ENCODE measurements around the gene TTC29. TPM values are rescaled to one million over a fixed set of nuclear protein-coding genes. Genes with fewer than 3 reads are reported as not detected.

TTC29 gene
- total RNA-seq, 2 experiments from 2014 or later = not detected

GRCh38 chr4:146976145-146976544 is 30.5 kb upstream of the TTC29 start:
- POLR2A ChIA-PET = no interaction called here
- no peaks in the 10 kb centered on the region for H3K79me2 ChIP-seq (ENCODE audit: insufficient read depth, low read depth, low read length)
- no peaks in the 10 kb centered on the region for H4K20me1 ChIP-seq (ENCODE audit: insufficient read depth, low read length)
- H3K4me1 ChIP-seq (ENCODE audit: insufficient read depth, low read length, poor library complexity, severe bottlenecking) = no peaks in the 10 kb centered on the region
- CTCF ChIA-PET (ENCODE audit: unreplicated experiment) = no interaction called here
- no peak overlapping the region for H3K4me3 ChIP-seq (ENCODE audit: low read depth, low read length, poor library complexity, severe bottlenecking)
- H3K36me3 ChIP-seq (ENCODE audit: insufficient read depth, low read length) = no peaks in the 10 kb centered on the region
- no peak overlapping the region for H3K4me2 ChIP-seq (ENCODE audit: low read length)
- intact Hi-C loops (cut with micrococcal nuclease; ENCODE audit: unreplicated experiment) = no loop called here
- H2AFZ ChIP-seq (ENCODE audit: low read length) = no peak overlapping the region
- no peak overlapping the region for H3K27ac ChIP-seq (ENCODE audit: low read depth, low read length, poor library complexity, severe bottlenecking)
- H3K9me3 ChIP-seq (ENCODE audit: low read length) = no peaks in the 10 kb centered on the region
- H3K9me2 ChIP-seq (ENCODE audit: insufficient read depth, low read length) = no peaks in the 10 kb centered on the region
- no TSS peak for BruUV-seq (replicated peaks)
- TF ChIP-seq EZH2phosphoT487 (IDR thresholded peaks at IDR 0.05; ENCODE audit: borderline replicate concordance, low read depth, low read length) = no peak
- no peak for TF ChIP-seq CTCF (conservative IDR thresholded peaks at IDR 0.05; ENCODE audit: low read length)
- no peak for DNase-seq (ENCODE audit: low spot score)

GRCh38 chr4:146975527-146975926 is 29.9 kb upstream of the TTC29 start:
- BruUV-seq (replicated peaks) = no TSS peak
- H3K79me2 ChIP-seq (ENCODE audit: insufficient read depth, low read depth, low read length) = no peaks in the 10 kb centered on the region
- ChIA-PET POLR2A (no interaction called here), CTCF (ENCODE audit: unreplicated experiment) (no interaction called here)
- H3K4me1 ChIP-seq (ENCODE audit: insufficient read depth, low read length, poor library complexity, severe bottlenecking) = no peaks in the 10 kb centered on the region
- no peaks in the 10 kb centered on the region for H3K9me2 ChIP-seq (ENCODE audit: insufficient read depth, low read length)
- no peaks in the 10 kb centered on the region for H3K9me3 ChIP-seq (ENCODE audit: low read length)
- no peak overlapping the region for H3K27ac ChIP-seq (ENCODE audit: low read depth, low read length, poor library complexity, severe bottlenecking)
- TF ChIP-seq CTCF (conservative IDR thresholded peaks at IDR 0.05; ENCODE audit: low read length) (no peak), EZH2phosphoT487 (IDR thresholded peaks at IDR 0.05; ENCODE audit: borderline replicate concordance, low read depth, low read length) (no peak)
- no peaks in the 10 kb centered on the region for H4K20me1 ChIP-seq (ENCODE audit: insufficient read depth, low read length)
- intact Hi-C loops (cut with micrococcal nuclease; ENCODE audit: unreplicated experiment) = no loop called here
- no peak overlapping the region for H3K4me2 ChIP-seq (ENCODE audit: low read length)
- no peaks in the 10 kb centered on the region for H3K36me3 ChIP-seq (ENCODE audit: insufficient read depth, low read length)
- no peak for DNase-seq (ENCODE audit: low spot score)
- no peak overlapping the region for H2AFZ ChIP-seq (ENCODE audit: low read length)
- H3K4me3 ChIP-seq (ENCODE audit: low read depth, low read length, poor library complexity, severe bottlenecking) = no peak overlapping the region

GRCh38 chr4:146975036-146975435 is 29.4 kb upstream of the TTC29 start:
- no peak for DNase-seq (ENCODE audit: low spot score)
- Histone ChIP-seq H3K4me1 (ENCODE audit: insufficient read depth, low read length, poor library complexity, severe bottlenecking) (no peaks in the 10 kb centered on the region), H3K9me3 (ENCODE audit: low read length) (no peaks in the 10 kb centered on the region), H3K27ac (ENCODE audit: low read depth, low read length, poor library complexity, severe bottlenecking) (no peak overlapping the region), H3K4me3 (ENCODE audit: low read depth, low read length, poor library complexity, severe bottlenecking) (no peak overlapping the region), H3K79me2 (ENCODE audit: insufficient read depth, low read depth, low read length) (no peaks in the 10 kb centered on the region), H3K4me2 (ENCODE audit: low read length) (no peak overlapping the region), H2AFZ (ENCODE audit: low read length) (no peak overlapping the region), H3K36me3 (ENCODE audit: insufficient read depth, low read length) (no peaks in the 10 kb centered on the region), H3K9me2 (ENCODE audit: insufficient read depth, low read length) (no peaks in the 10 kb centered on the region), H4K20me1 (ENCODE audit: insufficient read depth, low read length) (no peaks in the 10 kb centered on the region)
- POLR2A ChIA-PET = no interaction called here
- TF ChIP-seq CTCF (conservative IDR thresholded peaks at IDR 0.05; ENCODE audit: low read length) (no peak), EZH2phosphoT487 (IDR thresholded peaks at IDR 0.05; ENCODE audit: borderline replicate concordance, low read depth, low read length) (no peak)
- BruUV-seq (replicated peaks) = no TSS peak
- CTCF ChIA-PET (ENCODE audit: unreplicated experiment) = no interaction called here
- intact Hi-C loops (cut with micrococcal nuclease; ENCODE audit: unreplicated experiment) = no loop called here
